Gastrocnemius medialis (tissue), 4 donors: ENCODE measurements around the gene PODN. TPM values are rescaled to one million over a fixed set of nuclear protein-coding genes. Genes with fewer than 3 reads are reported as not detected.

Experiments
- ATAC-seq, 2 donors: fragments of 150-250 bp; one replicate each; pipeline ENCODE4 v1.9.1; 2016
- DNase-seq, 2 donors: peaks; one replicate each; pipeline ENCODE4 v3.0.0-alpha.2; 2019
- H3K27ac ChIP-seq, 4 donors: fragments of 200-600 bp; sonication (generic); 1 replicate in 1 of 4; 2 replicates in 3 of 4; pipeline ENCODE4 v1.5.1; 2016 to 2018; ENCODE audit warnings: mild to moderate bottlenecking in 2 of 4, moderate library complexity in 1 of 4
- H3K27me3 ChIP-seq, 3 donors: fragments of 200-600 bp; sonication (generic) in 2 of 3; 1 replicate in 1 of 3; 2 replicates in 2 of 3; pipeline versions ENCODE4 v1.5.1 to v1.6.0; 2016 to 2019; ENCODE audit warnings: mild to moderate bottlenecking in 1 of 3, moderate library complexity in 1 of 3
- H3K36me3 ChIP-seq, 2 donors: fragments of 200-600 bp; sonication (generic) in 1 of 2; one replicate each; pipeline ENCODE4 v1.5.1; 2017 to 2018
- H3K4me1 ChIP-seq, 2 donors: fragments of 200-600 bp; sonication (generic) in 1 of 2; one replicate each; pipeline ENCODE4 v1.5.1; 2016 to 2017; ENCODE audit warnings: mild to moderate bottlenecking in 2 of 2
- H3K4me3 ChIP-seq, 4 donors: fragments of 200-600 bp; sonication (generic) in 3 of 4; 1 replicate in 1 of 4; 2 replicates in 3 of 4; pipeline ENCODE4 v1.5.1; 2016 to 2019; ENCODE audit warnings: mild to moderate bottlenecking in 2 of 4
- H3K9me3 ChIP-seq, 3 donors: fragments of 200-600 bp; sonication (generic) in 2 of 3; 1 replicate in 1 of 3; 2 replicates in 2 of 3; pipeline ENCODE4 v1.5.1; 2016 to 2019
- CTCF ChIP-seq, 5 experiments: fragments of 450-650 bp in 3 of 5; fragments of 200-600 bp in 2 of 5; sonication (generic) in 2 of 5; IDR thresholded peaks in 4 of 5; conservative IDR thresholded peaks in 1 of 5; 1 replicate in 4 of 5; 2 replicates in 1 of 5; pipeline ENCODE4 v1.5.1; 2016 to 2019; ENCODE audit warnings: antibody characterized with exemption in 5 of 5, mild to moderate bottlenecking in 3 of 5, moderate library complexity in 3 of 5
- POLR2A ChIP-seq, 2 donors: fragments of 450-650 bp; IDR thresholded peaks; one replicate each; pipeline ENCODE4 v1.6.1; 2017; ENCODE audit warnings: antibody characterized with exemption in 2 of 2, mild to moderate bottlenecking in 2 of 2, moderate library complexity in 2 of 2
- in situ Hi-C, 4 donors: fragments of 200-750 bp; cut with MboI; loops; one replicate each; pipeline versions ENCODE4 v1.15.0 to v1.8.0; 2017; ENCODE audit warnings: low sequenced_read_pairs in 4 of 4
- intact Hi-C: fragments of 100-400 bp; cut with DNase I; formaldehyde crosslinking; loops from one replicate; pipeline ENCODE4 v1.15.1; 2023; ENCODE audit warnings: low total_unique reads
- total RNA-seq, 4 donors: library from RNA; depleted of rRNA; stranded (reverse); fragments of >200 nt; gene quantifications; one replicate each; pipeline versions ENCODE4 v1.1.0 to v1.2.3, GENCODE V29; 2016

Gene PODN
- total RNA-seq, 4 donors from 2014 or later, result 10.2 to 15.9 (median 13.0) TPM

DNA sequence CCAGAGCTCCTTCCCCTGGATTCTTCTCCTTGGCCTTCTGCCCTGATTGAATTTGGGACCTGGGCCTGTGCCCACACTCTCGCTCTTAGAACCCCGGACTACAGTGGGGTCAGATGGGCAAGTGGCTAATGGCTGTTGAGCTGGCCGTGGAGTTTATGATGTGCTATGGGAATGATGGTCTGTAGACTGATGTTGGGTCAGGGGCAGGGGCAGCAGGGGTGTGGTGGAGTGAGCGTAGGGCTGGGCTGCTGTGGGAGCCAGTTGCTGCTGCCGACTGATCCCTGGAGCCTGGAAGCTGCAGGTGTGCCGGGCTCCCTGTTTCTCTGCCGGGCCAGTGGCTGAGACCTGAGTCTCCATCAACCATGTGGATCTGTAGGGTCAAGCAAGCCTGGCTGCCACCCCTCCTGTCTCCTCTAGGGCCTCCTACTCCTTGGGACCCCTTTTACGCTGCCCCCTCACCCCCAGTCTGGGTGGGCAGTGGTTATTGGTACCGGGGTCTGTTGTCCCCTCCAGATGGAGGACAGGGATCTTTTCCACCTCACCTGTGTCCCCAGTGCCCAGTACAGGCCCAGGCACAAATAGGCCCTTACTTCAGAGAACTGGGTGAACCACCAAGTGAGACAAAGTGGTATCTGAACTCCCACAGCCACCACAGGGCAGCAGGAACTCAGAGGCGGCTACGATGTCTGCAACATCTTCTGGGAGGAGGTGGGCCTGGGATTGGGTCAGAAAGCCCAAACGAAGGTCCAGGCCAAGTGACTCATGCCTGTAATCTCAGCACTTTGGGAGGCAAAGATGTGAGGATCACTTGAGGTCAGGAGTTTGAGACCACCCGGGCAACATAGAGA is 5.1 kb downstream of the PODN start:
- Histone ChIP-seq H3K36me3 (no peaks in the 10 kb centered on the region), H3K27me3 (peaks cover 8 to 16% (median 11%) of the 10 kb centered on the region in 3 donors), H3K9me3 (no peaks in the 10 kb centered on the region), H3K27ac (peak overlapping the region in 1 of 4 donors; percentile 24), H3K4me1 (peaks cover 0 to 6% of the 10 kb centered on the region in 2 donors), H3K4me3 (no peak overlapping the region)
- ATAC-seq (peak in 1 of 2 donors; percentile 30), DNase-seq (no peak)
- intact Hi-C loops (no loop called here), in situ Hi-C loops (no loop called here)
- TF ChIP-seq CTCF (IDR thresholded peaks at IDR 0.05 in 4 of 5, conservative IDR thresholded peaks at IDR 0.05 in 1 of 5) (no peak), POLR2A (IDR thresholded peaks at IDR 0.05) (no peak)

- intact Hi-C loops (no loop called here), in situ Hi-C loops (no loop called here)
- Histone ChIP-seq H3K36me3 (no peaks in the 10 kb centered on the region), H3K4me1 (no peaks in the 10 kb centered on the region), H3K9me3 (no peaks in the 10 kb centered on the region), H3K27ac (no peak overlapping the region), H3K27me3 (peaks cover under 1 to 9% (median 5%) of the 10 kb centered on the region in 3 donors), H3K4me3 (no peak overlapping the region)
- ATAC-seq (no peak), DNase-seq (no peak)
- TF ChIP-seq CTCF (IDR thresholded peaks at IDR 0.05 in 4 of 5, conservative IDR thresholded peaks at IDR 0.05 in 1 of 5), result no peak
- no peak for TF ChIP-seq POLR2A (IDR thresholded peaks at IDR 0.05)
Observed at GRCh38 chr1:53067886-53068285, 5.9 kb downstream of the PODN start.

DNA sequence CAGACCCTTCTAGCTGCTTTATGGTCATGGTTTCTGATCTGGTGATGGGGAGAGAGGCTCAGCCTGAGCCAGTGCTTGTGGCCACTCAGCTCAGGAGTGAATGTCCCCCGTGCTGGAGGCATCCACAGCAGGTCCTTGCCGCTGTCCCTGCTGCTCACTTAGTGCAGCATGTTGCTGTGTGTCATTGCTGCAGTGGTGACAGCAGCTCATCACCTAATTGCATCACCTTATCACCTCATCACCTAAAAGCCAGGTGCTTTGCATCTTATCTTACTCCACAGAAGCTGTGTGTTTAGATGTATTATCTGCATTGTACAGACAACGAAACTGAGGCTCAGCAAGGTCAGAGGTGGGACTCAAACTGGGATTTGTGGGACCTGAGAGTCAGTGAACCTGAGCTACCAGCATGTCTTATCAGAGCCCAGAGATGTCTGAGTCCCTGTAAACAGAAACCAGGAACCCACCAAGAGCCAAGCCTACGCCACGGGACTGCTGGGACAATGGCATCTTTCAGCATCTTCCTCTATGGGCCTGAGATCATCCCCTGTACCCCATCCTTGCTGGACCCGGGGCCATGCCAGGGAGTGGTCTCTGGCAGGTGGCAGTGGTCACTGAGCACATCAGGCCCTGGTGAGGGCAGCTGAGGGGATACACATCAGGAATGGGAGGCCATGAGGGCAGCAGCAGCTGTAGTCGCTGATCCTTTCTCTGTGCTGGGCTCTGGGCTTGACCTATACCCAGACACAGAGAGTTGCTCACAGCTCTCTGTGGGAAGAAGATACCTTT is 6.5 kb downstream of the PODN start:
- no peak for DNase-seq
- Histone ChIP-seq H3K9me3 (no peaks in the 10 kb centered on the region), H3K27me3 (peaks cover 0 to 3% (median 0%) of the 10 kb centered on the region in 3 donors), H3K4me1 (no peaks in the 10 kb centered on the region), H3K4me3 (no peak overlapping the region), H3K27ac (no peak overlapping the region), H3K36me3 (no peaks in the 10 kb centered on the region)
- in situ Hi-C loops, result no loop called here
- intact Hi-C loops, result no loop called here
- ATAC-seq, result no peak
- no peak for TF ChIP-seq CTCF (IDR thresholded peaks at IDR 0.05 in 4 of 5, conservative IDR thresholded peaks at IDR 0.05 in 1 of 5)
- no peak for TF ChIP-seq POLR2A (IDR thresholded peaks at IDR 0.05)

- TF ChIP-seq CTCF (IDR thresholded peaks at IDR 0.05 in 4 of 5, conservative IDR thresholded peaks at IDR 0.05 in 1 of 5), result no peak
- TF ChIP-seq POLR2A (IDR thresholded peaks at IDR 0.05), result no peak
- ATAC-seq (no peak), DNase-seq (no peak)
- Histone ChIP-seq H3K4me3 (no peak overlapping the region), H3K27me3 (no peaks in the 10 kb centered on the region), H3K36me3 (no peaks in the 10 kb centered on the region), H3K27ac (no peak overlapping the region), H3K4me1 (no peaks in the 10 kb centered on the region), H3K9me3 (no peaks in the 10 kb centered on the region)
- intact Hi-C loops (no loop called here), in situ Hi-C loops (no loop called here)
Observed at GRCh38 chr1:53069265-53069662, 7.3 kb downstream of the PODN start.
